ENCODE measurements around the gene RAB3C. TPM values are rescaled to one million over a fixed set of nuclear protein-coding genes. Genes with fewer than 3 reads are reported as not detected.

The RAB3C gene
- total and polyA plus RNA-seq, 2 experiments from 2014 or later = 15.0 to 30.6 TPM

GRCh38 chr5:58737671-58738070 lies 154.8 kb downstream of the RAB3C start:
- Histone ChIP-seq H3K27me3 (ENCODE audit: insufficient read depth) (no peaks in the 10 kb centered on the region), H3K36me3 (ENCODE audit: insufficient read depth) (no peaks in the 10 kb centered on the region), H3K79me2 (replicated peaks; ENCODE audit: insufficient read depth) (no peaks in the 10 kb centered on the region), H2AFZ (no peak overlapping the region), H3K4me1 (ENCODE audit: insufficient read depth) (peaks cover 3% of the 10 kb centered on the region), H3K4me2 (no peak overlapping the region), H4K20me1 (replicated peaks; ENCODE audit: insufficient read depth) (no peaks in the 10 kb centered on the region), H3K27ac (ENCODE audit: low read depth) (no peak overlapping the region), H3F3A (replicated peaks; ENCODE audit: low read depth) (no peaks in the 10 kb centered on the region), H3K9me2 (ENCODE audit: insufficient read depth) (peaks cover 3% of the 10 kb centered on the region), H3K4me3 (no peak overlapping the region)
- no peak overlapping the region for H3K27ac Mint-ChIP-seq
- no peak overlapping the region for H3K4me3 Mint-ChIP-seq
- H3K9me3 Mint-ChIP-seq = no peaks in the 10 kb centered on the region; the same call in 2 of the 3 replicates
- TF ChIP-seq, protein P1, sequence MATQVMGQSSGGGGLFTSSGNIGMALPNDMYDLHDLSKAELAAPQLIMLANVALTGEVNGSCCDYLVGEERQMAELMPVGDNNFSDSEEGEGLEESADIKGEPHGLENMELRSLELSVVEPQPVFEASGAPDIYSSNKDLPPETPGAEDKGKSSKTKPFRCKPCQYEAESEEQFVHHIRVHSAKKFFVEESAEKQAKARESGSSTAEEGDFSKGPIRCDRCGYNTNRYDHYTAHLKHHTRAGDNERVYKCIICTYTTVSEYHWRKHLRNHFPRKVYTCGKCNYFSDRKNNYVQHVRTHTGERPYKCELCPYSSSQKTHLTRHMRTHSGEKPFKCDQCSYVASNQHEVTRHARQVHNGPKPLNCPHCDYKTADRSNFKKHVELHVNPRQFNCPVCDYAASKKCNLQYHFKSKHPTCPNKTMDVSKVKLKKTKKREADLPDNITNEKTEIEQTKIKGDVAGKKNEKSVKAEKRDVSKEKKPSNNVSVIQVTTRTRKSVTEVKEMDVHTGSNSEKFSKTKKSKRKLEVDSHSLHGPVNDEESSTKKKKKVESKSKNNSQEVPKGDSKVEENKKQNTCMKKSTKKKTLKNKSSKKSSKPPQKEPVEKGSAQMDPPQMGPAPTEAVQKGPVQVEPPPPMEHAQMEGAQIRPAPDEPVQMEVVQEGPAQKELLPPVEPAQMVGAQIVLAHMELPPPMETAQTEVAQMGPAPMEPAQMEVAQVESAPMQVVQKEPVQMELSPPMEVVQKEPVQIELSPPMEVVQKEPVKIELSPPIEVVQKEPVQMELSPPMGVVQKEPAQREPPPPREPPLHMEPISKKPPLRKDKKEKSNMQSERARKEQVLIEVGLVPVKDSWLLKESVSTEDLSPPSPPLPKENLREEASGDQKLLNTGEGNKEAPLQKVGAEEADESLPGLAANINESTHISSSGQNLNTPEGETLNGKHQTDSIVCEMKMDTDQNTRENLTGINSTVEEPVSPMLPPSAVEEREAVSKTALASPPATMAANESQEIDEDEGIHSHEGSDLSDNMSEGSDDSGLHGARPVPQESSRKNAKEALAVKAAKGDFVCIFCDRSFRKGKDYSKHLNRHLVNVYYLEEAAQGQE (IDR thresholded peaks at IDR 0.05; ENCODE audit: unreplicated experiment) = no peak
- TF ChIP-seq JUNB (IDR thresholded peaks at IDR 0.05; ENCODE audit: unreplicated experiment) = no peak
- no peak for TF ChIP-seq EZH2 (IDR thresholded peaks at IDR 0.05; ENCODE audit: low read depth, unreplicated experiment)
- TF ChIP-seq, protein P2, sequence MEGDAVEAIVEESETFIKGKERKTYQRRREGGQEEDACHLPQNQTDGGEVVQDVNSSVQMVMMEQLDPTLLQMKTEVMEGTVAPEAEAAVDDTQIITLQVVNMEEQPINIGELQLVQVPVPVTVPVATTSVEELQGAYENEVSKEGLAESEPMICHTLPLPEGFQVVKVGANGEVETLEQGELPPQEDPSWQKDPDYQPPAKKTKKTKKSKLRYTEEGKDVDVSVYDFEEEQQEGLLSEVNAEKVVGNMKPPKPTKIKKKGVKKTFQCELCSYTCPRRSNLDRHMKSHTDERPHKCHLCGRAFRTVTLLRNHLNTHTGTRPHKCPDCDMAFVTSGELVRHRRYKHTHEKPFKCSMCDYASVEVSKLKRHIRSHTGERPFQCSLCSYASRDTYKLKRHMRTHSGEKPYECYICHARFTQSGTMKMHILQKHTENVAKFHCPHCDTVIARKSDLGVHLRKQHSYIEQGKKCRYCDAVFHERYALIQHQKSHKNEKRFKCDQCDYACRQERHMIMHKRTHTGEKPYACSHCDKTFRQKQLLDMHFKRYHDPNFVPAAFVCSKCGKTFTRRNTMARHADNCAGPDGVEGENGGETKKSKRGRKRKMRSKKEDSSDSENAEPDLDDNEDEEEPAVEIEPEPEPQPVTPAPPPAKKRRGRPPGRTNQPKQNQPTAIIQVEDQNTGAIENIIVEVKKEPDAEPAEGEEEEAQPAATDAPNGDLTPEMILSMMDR (conservative IDR thresholded peaks at IDR 0.05; ENCODE audit: low read depth in 2 of 2) = no peak
- TF ChIP-seq, protein P3, sequence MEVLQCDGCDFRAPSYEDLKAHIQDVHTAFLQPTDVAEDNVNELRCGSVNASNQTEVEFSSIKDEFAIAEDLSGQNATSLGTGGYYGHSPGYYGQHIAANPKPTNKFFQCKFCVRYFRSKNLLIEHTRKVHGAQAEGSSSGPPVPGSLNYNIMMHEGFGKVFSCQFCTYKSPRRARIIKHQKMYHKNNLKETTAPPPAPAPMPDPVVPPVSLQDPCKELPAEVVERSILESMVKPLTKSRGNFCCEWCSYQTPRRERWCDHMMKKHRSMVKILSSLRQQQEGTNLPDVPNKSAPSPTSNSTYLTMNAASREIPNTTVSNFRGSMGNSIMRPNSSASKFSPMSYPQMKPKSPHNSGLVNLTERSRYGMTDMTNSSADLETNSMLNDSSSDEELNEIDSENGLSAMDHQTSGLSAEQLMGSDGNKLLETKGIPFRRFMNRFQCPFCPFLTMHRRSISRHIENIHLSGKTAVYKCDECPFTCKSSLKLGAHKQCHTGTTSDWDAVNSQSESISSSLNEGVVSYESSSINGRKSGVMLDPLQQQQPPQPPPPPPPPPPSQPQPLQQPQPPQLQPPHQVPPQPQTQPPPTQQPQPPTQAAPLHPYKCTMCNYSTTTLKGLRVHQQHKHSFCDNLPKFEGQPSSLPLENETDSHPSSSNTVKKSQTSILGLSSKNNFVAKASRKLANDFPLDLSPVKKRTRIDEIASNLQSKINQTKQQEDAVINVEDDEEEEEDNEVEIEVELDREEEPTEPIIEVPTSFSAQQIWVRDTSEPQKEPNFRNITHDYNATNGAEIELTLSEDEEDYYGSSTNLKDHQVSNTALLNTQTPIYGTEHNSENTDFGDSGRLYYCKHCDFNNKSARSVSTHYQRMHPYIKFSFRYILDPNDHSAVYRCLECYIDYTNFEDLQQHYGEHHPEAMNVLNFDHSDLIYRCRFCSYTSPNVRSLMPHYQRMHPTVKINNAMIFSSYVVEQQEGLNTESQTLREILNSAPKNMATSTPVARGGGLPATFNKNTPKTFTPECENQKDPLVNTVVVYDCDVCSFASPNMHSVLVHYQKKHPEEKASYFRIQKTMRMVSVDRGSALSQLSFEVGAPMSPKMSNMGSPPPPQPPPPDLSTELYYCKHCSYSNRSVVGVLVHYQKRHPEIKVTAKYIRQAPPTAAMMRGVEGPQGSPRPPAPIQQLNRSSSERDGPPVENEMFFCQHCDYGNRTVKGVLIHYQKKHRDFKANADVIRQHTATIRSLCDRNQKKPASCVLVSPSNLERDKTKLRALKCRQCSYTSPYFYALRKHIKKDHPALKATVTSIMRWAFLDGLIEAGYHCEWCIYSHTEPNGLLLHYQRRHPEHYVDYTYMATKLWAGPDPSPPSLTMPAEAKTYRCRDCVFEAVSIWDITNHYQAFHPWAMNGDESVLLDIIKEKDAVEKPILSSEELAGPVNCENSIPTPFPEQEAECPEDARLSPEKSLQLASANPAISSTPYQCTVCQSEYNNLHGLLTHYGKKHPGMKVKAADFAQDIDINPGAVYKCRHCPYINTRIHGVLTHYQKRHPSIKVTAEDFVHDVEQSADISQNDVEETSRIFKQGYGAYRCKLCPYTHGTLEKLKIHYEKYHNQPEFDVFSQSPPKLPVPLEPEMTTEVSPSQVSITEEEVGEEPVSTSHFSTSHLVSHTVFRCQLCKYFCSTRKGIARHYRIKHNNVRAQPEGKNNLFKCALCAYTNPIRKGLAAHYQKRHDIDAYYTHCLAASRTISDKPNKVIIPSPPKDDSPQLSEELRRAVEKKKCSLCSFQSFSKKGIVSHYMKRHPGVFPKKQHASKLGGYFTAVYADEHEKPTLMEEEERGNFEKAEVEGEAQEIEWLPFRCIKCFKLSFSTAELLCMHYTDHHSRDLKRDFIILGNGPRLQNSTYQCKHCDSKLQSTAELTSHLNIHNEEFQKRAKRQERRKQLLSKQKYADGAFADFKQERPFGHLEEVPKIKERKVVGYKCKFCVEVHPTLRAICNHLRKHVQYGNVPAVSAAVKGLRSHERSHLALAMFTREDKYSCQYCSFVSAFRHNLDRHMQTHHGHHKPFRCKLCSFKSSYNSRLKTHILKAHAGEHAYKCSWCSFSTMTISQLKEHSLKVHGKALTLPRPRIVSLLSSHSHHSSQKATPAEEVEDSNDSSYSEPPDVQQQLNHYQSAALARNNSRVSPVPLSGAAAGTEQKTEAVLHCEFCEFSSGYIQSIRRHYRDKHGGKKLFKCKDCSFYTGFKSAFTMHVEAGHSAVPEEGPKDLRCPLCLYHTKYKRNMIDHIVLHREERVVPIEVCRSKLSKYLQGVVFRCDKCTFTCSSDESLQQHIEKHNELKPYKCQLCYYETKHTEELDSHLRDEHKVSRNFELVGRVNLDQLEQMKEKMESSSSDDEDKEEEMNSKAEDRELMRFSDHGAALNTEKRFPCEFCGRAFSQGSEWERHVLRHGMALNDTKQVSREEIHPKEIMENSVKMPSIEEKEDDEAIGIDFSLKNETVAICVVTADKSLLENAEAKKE (CRISPR knock-in tag; IDR thresholded peaks at IDR 0.05) = no peak
- H3K27me3 Mint-ChIP-seq (ENCODE audit: insufficient read depth, low read depth, poor library complexity) = peaks cover 2% of the 10 kb centered on the region
- H3K4me1 Mint-ChIP-seq = peaks cover 23% of the 10 kb centered on the region
- DNase-seq (ENCODE audit: low spot score) (no peak), ATAC-seq (no peak)
- H3K36me3 Mint-ChIP-seq (ENCODE audit: low read depth) = peaks cover 3% of the 10 kb centered on the region; the same call in 2 of the 3 replicates
